ENCODE measurements around the gene OR10K2. TPM values are rescaled to one million over a fixed set of nuclear protein-coding genes. Genes with fewer than 3 reads are reported as not detected.

Gene OR10K2
- total RNA-seq, 1 experiment from 2014 or later = not detected

GRCh38 chr1:158414651-158415345, 11.2 kb downstream of the OR10K2 start:
- Histone ChIP-seq H3K18ac (ENCODE audit: insufficient read length, low read depth, low read length) (no peak overlapping the region), H2AFZ (ENCODE audit: low read length) (no peak overlapping the region)
- WGBS (ENCODE audit: extremely low coverage, insufficient read length, low lambda C conversion rate) = no CpG with 5 or more reads among the region's 4 CpGs

More at GRCh38 chr1:158414651-158415345, 11.2 kb downstream of the OR10K2 start:
- H2BK5ac ChIP-seq (ENCODE audit: insufficient read length, low read length) = no peak overlapping the region
- no peaks in the 10 kb centered on the region for H3K27me3 ChIP-seq (ENCODE audit: insufficient read depth, low read length)
- no peak overlapping the region for H4K5ac ChIP-seq (ENCODE audit: insufficient read length, low read depth, low read length)
- no peaks in the 10 kb centered on the region for H3K79me2 ChIP-seq (ENCODE audit: insufficient read depth, low read length)
- no peak overlapping the region for H3K27ac ChIP-seq (ENCODE audit: insufficient read length, low read depth, low read length)
- Mint-ChIP-seq H3K27ac (no peak overlapping the region), H3K9me3 (no peaks in the 10 kb centered on the region), H3K36me3 (ENCODE audit: insufficient read depth in 1 of 3, low read depth in 3 of 3) (no peaks in the 10 kb centered on the region), H3K27me3 (ENCODE audit: low read depth) (no peaks in the 10 kb centered on the region), H3K4me1 (peaks cover 0 to 2% of the 10 kb centered on the region in 2 experiments; a peak in 1 of 4 replicates), H3K4me3 (no peak overlapping the region)
- no peak overlapping the region for H4K91ac ChIP-seq (ENCODE audit: insufficient read length, low read depth, low read length)
- no peak overlapping the region for H3T11ph ChIP-seq (ENCODE audit: low read length)
- H2AK5ac ChIP-seq (ENCODE audit: insufficient read length, low read length) = no peak overlapping the region
- no peak overlapping the region for H3K4me2 ChIP-seq (ENCODE audit: insufficient read depth, insufficient read length, low read length)
- no peak overlapping the region for H4K8ac ChIP-seq (replicated peaks; ENCODE audit: insufficient read length, low read depth, low read length)
- no peak overlapping the region; the same call in 1 of the 2 replicates for H3K14ac ChIP-seq (ENCODE audit: insufficient read depth, low read length)
- no peaks in the 10 kb centered on the region for H3K9me3 ChIP-seq (ENCODE audit: control insufficient read depth, low read depth, low read length)
- H2BK12ac ChIP-seq (ENCODE audit: insufficient read length, low read depth, low read length) = no peak overlapping the region
- H2BK120ac ChIP-seq (ENCODE audit: low read depth, low read length, poor library complexity, severe bottlenecking) = no peak overlapping the region
- no peak overlapping the region for H2BK20ac ChIP-seq (ENCODE audit: low read depth, low read length, poor library complexity, severe bottlenecking)
- TF ChIP-seq CTCF (conservative IDR thresholded peaks at IDR 0.05) = no peak
- no peaks in the 10 kb centered on the region for H3K23me2 ChIP-seq (ENCODE audit: insufficient read length, low read depth, low read length, poor library complexity, severe bottlenecking)
- no peaks in the 10 kb centered on the region for H3K79me1 ChIP-seq (ENCODE audit: insufficient read depth, low read depth, low read length, poor library complexity, severe bottlenecking)
- no peak overlapping the region for H3K56ac ChIP-seq (ENCODE audit: insufficient read length, low read depth, low read length)
- H3K4me1 ChIP-seq (ENCODE audit: insufficient read depth, low read length) = no peaks in the 10 kb centered on the region; the same call in 1 of the 2 replicates
- no peak overlapping the region for H3K4ac ChIP-seq (ENCODE audit: low read depth, low read length)
- no peak overlapping the region for H2BK15ac ChIP-seq (ENCODE audit: low read depth, low read length)
- H3K23ac ChIP-seq (ENCODE audit: insufficient read length, low read depth, low read length) = no peak overlapping the region
- no peaks in the 10 kb centered on the region for H4K20me1 ChIP-seq (ENCODE audit: control insufficient read depth, insufficient read depth, insufficient read length)
- no peak for DNase-seq
- H3K9ac ChIP-seq (ENCODE audit: extremely low read depth, insufficient read length, low read length) = no peak overlapping the region
